VCaP (cell line): ENCODE data around the gene NAPEPLD.

ENCODE experiments used
- H3K27ac ChIP-seq: fragments of 450-650 bp; 2 replicates; pipeline ENCODE4 v1.5.1; 2017
- CTCF ChIP-seq: fragments of 450-650 bp; conservative IDR thresholded peaks from 2 replicates; pipeline ENCODE4 v1.5.1; 2017; ENCODE audit warnings: mild to moderate bottlenecking, moderate library complexity

NAPEPLD gene

GRCh38 chr7:103124429-103124979 lies 24.4 kb downstream of the NAPEPLD start:
- TF ChIP-seq CTCF, result no peak
- no peak overlapping the region for H3K27ac ChIP-seq

GRCh38 chr7:103123529-103123928 lies 25.4 kb downstream of the NAPEPLD start:
- no peak for TF ChIP-seq CTCF
- no peak overlapping the region for H3K27ac ChIP-seq

- H3K27ac ChIP-seq, result no peak overlapping the region
- no peak for TF ChIP-seq CTCF
These were observed 27.3 kb downstream of the NAPEPLD start for GRCh38 chr7:103121641-103122040.

- no peak for TF ChIP-seq CTCF
- H3K27ac ChIP-seq, result no peak overlapping the region
These were observed 28.5 kb downstream of the NAPEPLD start for GRCh38 chr7:103120362-103120761.

GRCh38 chr7:103119791-103120291 lies 29.1 kb downstream of the NAPEPLD start:
- TF ChIP-seq CTCF, result no peak
- H3K27ac ChIP-seq, result no peak overlapping the region

- TF ChIP-seq CTCF, result no peak
- H3K27ac ChIP-seq, result peak overlapping the region; percentile 80
These were observed 31.4 kb downstream of the NAPEPLD start for GRCh38 chr7:103117465-103117864.

- TF ChIP-seq CTCF, result no peak
- H3K27ac ChIP-seq, result peak overlapping the region; percentile 80
These were observed 31.9 kb downstream of the NAPEPLD start for GRCh38 chr7:103116991-103117390.
